Activated CD8-positive, alpha-beta memory T cell treated with anti-CD3 and anti-CD28 coated beads, Interleukin-2, amount 50 U/mL, for 48 hours (primary cell): ENCODE results near the gene MPHOSPH10.
"Not testable (repeated sequence)": the region's sequence is repeated elsewhere in the genome, so short reads cannot be mapped to it uniquely, and the experiment has no call there.

Experiments
- DNase-seq: peaks from one replicate; pipeline ENCODE4 v3.0.0-alpha.2; 2020

Gene MPHOSPH10

DNA sequence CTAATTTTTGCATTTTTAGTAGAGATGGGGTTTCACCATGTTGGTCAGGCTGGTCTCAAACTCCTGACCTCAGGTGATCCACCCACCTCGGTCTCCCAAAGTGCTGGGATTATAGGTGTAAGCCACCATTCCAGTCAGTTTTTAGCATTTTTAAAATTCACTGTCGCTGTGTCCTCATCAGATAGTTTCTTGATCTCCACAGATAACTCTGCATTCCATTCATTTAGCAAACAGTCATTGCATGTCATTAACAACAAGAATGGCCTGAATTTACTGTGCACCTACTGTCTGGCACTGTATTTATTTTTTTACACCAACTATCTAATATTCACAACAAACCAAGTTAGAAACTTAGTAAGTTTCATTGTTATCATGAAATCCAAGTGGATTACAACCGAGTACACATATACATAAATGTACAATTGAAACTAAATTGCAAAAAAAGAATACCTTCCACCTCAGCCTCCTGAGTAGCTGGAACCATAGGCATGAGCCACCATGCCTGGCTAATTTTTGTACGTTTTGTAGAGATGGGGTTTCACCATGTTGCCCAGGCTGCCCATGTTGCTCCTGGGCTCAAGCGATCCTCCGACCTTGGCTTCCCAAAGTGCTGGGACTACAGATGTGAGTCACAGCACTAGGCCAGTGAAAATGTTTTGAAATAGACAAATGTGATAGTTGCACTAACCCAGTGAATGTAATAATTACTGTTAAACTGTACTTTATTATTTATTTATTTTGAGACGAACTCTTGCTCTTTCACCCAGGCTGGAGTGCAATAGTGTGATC, 4.7 kb upstream of the MPHOSPH10 start:
- no peak for DNase-seq

DNA sequence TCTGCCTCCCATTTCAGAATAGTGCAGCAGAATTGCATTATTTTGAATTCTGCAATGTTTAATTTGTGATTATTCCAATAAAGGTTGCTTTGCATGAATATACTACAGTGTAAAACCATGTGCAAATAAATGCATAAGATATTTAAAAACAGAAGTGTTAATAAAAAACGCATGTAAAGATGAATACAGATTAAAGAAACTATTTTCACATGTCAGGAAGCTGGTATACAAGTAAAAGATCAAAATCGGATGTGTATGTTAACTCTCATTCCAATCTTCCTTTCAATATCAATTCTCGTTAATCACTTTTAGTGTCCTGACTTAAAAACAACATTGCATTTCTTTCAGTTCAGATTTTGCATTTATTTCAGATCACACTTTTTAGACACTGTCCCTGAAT, 3.5 kb upstream of the MPHOSPH10 start:
- no peak for DNase-seq

DNA sequence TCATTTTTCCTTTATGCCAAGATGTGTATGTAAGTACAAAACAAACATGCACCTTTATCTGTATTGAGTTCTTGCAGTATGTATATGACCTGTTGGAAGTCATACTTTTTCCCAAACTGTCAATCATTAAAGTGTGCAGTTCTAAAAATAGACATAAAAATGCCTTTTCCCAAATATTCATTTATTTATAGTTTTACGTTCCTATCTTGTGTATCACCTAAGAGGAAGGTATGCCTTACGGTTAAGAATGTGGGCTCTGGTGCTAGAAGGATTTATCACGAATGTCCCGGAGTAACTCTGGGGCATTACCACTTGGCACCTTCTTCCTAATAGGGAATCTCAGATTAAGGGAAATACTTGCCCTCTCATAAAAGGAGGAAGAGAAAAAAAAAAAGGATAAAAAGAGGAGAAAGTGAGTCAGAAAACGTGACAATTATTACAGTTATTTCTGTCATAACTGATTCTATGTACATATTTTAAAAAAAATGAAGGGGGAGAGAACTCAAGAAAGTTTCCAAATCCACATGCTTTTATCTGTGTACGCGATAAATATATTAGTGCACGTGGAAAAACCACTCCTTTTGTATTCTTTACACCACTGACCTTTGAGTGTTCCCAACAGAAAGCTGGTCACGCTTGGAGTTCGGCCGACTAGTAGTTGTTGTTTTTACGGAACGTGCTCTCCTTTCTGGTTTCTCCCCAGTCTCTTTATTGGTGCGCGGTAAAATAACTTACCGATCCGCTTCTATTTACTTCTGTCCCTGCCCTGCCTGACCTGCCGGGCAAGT, 1.1 kb upstream of the MPHOSPH10 start:
- no peak for DNase-seq

DNA sequence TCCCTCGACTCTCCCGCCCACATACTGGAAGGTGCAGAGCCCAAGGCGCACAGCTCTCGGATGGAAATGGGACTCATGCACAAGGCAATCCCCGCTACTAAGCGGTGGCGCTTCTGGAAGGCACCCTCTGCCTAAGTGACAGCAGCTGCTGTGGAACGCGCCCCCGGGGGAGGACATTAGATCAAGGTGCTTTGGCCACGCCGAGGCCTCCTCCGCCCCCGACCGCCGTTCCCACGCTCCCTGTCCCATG, 607 bp upstream of the MPHOSPH10 start:
- no peak for DNase-seq

DNA sequence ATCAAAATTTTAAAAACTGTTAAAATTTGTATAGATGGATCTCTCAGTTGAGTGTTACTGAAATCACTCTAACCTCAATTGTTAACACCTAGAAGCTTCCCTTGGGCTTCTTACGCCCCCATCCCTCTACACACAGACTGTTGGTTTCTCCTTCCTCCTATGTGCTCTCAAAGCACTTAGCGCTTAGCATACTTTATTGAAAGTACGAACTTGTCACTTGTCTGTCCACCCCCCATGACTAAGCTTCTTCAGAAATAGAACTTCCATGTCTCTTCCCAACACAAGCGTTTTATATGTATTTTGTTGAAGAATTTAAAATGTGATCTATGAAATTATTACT, 441 bp downstream of the MPHOSPH10 start:
- no peak for DNase-seq

DNA sequence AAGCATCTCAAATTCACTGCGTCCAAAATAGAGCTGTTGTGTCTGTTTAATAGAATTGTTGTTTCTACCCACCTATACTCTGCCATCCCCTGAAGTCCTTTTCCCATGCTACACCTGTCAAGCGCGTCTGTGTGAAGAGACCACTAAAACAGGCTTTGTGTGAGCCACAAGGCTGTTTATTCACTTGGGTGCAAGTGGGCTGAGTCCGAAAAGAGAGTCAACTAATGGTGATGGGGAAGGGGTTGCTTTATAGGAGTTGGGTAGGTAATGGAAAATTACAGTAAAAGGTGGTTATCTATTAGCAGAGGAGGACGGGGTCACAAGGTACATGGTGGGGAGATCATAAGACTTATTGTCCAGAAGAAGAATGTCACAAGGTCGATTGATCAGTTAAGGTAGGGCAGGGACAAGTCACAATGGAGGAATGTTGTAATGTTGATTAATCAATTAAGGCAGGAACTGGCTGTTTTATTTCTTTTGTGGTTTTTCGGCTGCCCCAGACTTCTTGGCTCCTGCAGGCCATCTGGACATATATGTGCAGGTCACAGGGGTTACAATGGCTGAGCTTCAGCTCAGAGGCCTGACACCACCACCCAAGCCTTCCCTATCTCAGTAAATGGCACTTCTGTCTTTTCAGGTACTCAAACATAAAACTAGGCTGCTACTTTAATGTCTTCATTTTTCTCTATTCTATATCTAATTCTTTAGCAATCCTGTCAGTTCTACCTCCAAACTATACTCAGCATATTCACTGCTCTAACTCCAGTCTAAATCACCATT, 1.1 kb downstream of the MPHOSPH10 start:
- DNase-seq = not testable (repeated sequence)

DNA sequence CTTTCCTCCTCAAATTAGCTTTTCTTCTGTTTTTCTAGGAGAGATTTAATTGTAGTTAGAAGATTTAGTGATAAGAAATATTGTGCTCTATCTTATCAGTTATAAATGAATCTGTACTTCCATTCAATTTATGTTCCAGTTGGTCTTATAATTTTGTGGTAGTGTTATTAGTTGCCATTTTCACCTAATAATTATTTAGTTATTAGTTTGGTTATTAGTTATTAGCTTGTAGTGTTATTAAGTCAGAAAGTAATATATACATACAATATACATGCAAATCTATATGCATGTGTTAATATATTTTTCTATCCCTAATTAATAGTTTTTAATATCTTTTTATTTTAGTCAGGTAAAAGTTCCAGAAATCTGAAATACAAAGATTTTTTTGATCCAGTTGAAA, 3.2 kb downstream of the MPHOSPH10 start:
- DNase-seq = no peak

DNA sequence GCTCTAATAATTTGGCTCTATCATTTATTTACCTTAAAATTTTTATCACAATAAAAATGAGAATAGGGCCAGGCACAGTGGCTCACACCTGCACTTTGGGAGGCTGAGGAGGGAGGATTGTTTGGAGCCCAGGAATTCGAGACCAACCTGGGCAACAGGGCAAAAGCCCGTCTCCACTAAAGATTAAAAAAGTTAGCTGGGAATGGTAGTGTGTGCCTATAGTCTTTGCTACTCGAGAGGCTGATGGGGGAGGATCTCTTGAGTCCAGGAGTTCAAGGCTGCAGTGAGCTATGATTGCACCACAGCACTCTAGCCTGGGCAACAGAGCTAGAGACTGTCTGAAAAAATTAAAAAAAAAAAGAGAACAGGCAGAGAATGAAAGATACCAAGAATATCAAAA, 5.7 kb downstream of the MPHOSPH10 start:
- no peak for DNase-seq

DNA sequence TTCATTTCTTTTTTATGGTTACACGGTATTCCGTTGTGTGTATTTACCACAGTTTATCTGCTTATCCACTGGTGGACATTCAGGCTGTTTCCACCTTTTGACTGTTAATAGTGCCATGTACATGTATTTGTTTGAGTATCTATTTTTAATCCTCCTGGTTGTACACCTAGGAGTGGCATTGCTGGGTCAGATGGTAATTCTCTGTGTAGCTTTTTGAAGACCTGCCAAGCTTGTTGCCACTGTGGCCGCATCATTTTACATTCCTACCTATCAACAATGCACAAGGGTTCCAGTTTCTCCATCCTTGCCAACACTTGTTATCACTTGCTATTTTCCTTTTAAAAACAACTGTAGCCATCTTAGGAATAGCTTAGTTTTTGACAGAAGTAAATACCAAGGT, 13.3 kb downstream of the MPHOSPH10 start:
- DNase-seq = no peak

DNA sequence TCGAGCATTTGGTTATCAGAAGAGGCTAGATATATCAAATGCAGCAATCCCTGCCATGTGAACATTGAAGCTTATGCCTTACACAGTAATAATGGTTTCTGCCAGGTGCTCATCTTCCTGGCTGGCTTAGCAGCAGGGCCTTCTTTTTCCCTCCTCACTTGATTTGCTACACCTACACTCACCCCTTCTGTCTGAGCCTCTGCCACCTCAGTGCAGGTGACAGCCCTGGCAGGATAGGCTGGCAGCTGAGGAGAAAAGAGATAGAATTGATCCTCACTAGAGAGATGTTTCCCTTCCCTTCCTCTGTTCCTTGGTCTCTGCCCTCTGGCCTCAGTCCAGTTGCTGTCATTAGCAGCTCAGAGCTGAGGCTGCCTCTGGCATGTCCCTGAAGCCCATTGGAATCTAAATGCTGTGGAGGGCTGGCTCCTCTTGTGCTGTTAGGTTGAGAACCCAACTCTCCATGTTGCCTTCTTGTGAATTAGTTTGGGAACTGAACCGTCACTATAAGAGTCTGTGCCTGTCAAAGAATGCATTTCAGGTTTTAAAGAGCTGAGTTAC, 18.2 kb downstream of the MPHOSPH10 start:
- no peak for DNase-seq

DNA sequence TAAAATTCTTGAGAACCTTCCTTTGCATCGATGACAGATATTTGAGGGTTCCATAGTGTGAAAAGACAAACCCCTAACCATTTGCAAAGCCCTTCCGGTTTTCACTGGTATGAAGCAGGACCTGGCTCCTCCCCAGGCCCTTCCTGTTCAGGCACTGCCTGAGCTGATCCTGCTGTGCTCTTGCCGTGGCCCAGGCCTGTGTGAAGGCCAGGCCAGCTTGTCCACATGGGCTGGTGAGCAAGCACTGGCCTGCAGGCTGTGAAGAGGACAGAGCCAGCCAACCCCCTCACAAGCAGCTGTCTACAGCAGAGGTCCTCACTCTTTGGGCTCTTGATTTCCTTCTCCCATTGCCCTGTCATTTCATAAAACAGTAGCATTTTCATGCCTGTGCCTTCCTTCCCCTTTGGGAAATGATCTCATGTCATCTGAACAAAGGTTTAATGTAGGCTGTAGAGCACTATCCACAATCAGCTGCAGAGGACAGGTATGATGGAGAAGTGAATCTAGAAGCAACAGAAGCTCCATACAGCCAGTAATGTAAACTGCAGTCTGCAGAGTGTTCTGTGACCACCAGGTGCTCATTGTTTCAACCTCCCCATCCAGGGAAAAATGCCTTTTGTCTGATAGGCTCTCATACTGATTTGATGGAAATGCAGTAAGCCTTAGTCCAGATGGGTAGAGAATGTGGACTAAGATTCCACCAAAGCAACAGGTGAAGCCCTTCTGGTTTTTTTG, 19.8 kb downstream of the MPHOSPH10 start:
- DNase-seq = no peak

DNA sequence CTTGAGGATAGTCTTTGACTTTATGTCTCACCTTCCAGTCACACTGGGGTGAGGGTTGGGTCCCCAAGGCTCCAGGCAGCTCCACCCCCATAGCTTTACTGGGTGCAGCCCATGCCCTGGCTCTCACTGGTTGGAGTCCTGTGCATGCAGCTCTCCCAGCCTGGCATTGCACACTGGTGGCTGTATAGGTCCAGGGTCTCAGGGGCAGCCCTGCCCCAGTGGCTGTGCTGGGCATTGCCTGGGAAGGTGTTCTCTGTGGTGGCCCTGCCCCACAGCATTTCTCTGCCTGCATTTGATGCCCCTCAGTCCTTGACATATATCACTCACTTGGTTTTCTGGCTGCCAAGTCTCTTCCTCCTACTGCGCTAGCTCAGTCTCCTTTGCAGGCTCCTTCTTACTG, 21.2 kb downstream of the MPHOSPH10 start:
- no peak for DNase-seq

DNA sequence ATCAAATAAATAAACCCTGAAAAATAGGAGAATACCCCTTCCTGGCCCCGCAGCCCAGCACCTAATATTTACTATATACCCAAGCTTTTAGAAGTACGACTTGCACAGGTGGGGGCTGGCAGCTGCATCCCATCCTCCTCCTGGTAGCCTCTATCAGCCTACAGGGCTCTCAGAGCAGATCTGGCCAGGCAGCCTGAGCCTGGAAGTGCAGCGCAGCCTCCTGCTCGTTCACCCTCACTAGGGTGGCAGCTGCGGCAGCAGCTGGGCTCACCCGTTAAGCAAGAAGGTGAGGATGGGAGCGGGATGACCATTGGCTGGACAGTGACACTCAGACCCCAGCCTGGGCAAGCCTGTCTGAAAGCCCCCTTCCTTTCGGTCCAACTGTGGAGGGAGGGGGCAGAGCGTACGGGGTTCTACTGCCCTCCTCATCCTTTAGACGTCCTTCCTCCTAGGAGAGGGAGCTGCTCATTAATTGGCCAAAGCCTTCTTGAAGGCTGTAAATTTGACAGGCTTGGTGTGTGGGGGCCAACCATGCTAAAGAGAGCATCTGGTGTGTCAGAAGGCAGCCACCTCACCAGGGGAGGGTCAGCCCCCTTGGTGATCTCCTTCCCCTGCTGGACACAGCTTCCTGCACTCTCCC, 23.3 kb downstream of the MPHOSPH10 start:
- DNase-seq = no peak

DNA sequence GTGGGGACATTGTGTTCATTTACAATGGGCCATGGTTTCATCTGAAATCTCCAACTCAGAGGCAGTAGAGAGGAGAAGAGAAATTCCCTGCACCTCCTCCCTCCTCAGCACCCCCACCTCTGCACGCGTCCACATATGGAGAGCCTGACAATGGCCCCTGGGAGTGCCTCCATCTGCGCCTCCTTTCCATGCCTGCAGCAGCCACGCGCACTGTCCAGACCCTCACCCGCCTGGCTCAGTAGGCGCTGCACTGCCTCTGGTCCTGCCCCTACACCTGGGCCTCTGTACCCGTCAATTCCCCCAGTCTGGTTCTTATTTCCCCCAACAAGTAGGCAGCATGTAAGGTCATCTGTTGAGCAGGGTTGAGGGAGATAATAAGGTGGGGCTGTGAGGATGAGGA, 23.8 kb downstream of the MPHOSPH10 start:
- no peak for DNase-seq

DNA sequence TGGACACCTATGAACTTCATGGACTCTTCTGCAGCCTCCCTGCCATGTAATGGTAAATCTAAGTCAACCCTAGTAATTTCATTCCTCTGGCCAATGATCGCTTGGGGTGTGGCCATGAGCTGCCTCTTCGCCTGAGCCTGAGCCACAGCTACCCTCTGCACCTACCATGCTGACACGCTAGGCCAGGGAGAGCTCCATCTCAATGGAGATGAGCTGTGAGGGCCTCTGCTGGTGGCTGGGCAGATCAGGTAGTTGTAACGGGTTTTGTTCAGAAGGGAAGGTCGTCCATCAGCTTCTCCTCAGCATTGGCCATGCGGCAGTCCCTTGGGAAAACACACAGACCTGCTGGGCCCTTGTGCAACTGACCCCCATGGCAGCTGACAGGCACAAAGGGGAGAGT, 24.4 kb downstream of the MPHOSPH10 start:
- DNase-seq = no peak

DNA sequence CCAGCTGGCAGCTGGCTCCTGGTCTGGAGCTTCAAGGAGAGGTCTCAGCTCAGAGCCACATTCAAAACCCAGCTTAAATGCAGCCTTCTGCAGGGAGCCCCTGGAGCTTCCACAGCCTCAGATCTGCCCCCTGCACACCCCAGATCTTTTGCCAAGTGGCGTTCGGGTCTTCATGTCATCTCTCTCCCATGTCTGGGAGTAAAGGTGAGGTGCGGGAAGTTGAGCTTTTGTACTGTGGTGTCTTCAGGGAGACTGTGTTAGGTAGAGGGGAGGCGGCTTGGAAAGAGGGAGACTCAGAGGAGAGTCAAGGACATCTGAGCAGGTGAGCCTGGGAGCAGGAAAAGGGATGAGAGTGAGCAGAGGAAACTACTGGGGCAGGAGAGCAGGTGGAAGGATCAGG, 25.4 kb downstream of the MPHOSPH10 start:
- DNase-seq = no peak

DNA sequence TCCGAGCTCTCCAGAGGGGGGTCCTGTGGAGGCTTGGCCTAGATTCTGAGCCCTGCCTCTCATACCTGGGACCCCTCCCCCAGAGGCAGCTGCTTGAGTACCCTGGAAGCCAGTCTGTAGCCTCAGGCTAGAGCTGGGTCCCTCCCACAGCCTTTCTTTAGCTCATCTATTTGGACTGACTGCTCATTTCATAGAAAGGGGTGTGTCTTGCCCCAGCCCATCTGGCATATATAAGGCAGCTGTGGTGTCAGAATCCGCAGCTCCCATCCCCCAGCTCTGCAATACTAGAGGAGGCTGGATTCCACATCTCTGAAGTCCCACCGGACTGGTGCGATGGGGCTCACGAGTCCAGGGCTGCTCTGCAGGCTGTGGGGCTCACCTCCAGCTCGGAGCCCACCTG, 26.1 kb downstream of the MPHOSPH10 start:
- no peak for DNase-seq

DNA sequence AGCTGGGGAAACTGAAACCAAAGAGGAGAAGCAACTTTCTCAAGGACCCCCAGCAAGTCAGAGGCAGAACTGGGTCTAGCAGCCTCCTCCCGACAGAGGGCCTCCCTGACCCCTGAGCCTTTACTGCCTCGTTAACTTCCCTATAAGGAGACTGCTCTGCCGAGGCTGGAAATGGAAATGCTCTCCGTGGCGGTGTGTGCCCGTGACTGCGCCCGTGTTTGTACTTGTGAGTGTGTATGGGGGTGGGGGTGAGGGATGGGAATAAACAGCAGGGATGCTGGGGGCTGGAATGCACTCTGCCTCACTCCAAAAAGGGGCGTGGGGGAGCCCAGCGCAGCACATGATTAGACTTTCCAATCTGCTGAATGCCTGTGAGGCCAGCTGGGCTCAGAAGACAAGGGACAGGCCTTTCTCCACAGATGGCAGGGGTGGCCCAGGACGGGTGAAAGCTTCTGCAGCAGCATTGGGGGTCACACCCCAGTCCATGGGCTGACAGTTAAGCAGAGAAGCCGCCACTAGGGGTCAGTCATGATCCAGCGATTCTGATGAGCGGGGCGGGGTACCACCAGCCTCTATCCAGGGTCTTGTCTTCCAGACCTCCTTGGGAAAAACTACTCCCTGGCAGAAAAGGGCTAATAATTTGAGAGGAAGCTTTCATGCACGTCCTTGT, 26.8 kb downstream of the MPHOSPH10 start:
- DNase-seq = peak; percentile 86

DNA sequence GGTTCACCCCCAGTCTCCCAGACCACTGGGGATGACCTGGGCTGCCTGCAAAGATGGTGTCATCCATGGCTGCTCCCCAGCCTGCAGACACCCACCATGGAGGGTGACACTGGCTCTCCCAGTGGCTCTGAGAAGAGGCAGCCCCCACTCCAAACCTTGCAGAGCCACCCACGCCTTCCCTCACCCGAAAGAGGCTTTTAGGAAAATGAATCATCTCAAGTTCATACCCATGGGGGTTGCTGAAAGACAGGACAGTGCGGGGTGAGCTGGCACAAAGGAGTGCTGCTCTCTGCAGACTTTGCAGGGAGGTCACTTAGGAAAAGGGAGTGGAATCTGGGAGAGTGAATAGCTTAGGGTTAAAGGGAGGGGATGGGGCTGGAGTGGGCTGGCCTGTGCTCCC, 36.4 kb downstream of the MPHOSPH10 start:
- no peak for DNase-seq

DNA sequence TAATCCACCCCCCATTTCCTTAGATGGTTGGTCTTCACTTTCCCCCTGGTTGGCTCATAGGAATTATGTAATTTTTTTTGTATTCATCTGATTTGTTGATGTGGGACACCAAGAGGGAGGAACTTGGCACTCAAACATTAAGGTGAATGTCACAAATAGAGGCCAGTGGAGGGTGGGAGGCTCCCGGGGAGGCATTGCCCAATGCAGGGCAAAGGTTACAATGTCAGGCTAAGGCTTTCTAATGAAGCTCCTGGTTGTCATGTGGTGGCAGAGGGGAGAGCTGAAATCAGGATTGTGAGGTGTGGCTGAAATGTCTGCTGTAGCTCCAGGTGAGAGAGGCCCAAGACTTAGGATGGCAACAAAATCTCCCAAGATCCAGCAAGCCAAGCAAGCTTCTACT, 42.7 kb downstream of the MPHOSPH10 start:
- no peak for DNase-seq

DNA sequence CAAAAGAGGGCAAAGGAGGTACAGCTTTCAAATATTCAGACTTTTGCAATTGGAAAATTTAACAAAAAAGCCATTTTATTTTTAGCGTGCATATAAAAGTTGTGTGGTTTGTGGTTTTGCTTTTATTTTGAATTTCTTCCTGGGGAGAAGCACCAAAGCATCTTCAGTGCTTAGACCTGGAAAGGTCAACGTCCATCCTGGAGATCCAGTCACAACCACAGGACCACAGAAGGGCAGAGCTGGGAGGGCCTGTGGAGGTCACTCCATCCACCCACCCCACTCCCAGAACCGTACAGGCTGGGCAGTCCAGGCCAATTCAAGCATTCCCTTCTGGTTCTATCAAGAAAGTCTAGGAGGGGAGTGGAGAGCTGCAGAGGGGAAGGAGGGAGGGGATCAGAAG, 43.8 kb downstream of the MPHOSPH10 start:
- no peak for DNase-seq

DNA sequence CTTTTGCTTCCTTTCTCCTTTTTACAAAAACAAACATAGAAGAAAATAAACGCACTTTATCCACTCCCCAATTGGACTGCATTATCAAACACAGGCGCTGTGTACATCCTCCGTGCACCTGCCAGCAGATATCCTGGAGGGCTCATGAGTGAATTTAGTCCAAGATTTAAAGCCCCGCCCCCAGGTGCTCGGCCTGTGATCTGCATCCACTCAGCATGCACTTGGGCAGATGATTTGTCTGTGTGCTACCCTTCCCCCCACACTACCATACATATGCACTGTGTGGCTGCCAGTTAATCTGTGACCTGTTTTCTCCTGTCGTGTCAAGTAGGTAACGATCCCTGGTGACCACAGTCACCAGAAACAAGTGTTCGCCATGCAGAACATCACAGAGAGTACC, 48.4 kb downstream of the MPHOSPH10 start:
- not testable (repeated sequence) for DNase-seq
